GM18951 (cell line): ENCODE data around the gene UBE2M.
"Not testable (repeated sequence)": the region's sequence is repeated elsewhere in the genome, so short reads cannot be mapped to it uniquely, and the experiment has no call there.

ENCODE experiments used
- POLR2A ChIP-seq: IDR thresholded peaks from 4 replicates; pipeline ENCODE4 v1.6.1; 2011; ENCODE audit warnings: mild to moderate bottlenecking; ENCODE audit not compliant: insufficient read length, insufficient read depth; ENCODE audit errors: extremely low read depth
- in situ Hi-C: fragments of 300-500 bp; cut with MboI; formaldehyde crosslinking; loops from one replicate; pipeline ENCODE4 v1.12.0; 2022; ENCODE audit warnings: low sequenced_read_pairs, mixed read lengths, inconsistent platforms; ENCODE audit not compliant: unreplicated experiment

UBE2M gene

GRCh38 chr19:58513213-58513693 lies 45.2 kb downstream of the UBE2M start:
- in situ Hi-C loops, result no loop called here
- peak; percentile 21 for TF ChIP-seq POLR2A

- no peak for TF ChIP-seq POLR2A
- in situ Hi-C loops, result no loop called here
Measured at GRCh38 chr19:58511353-58512208, 46.8 kb downstream of the UBE2M start, which contains the start of gene SLC27A5. Gene SLC27A5 (minus strand): TSS chr19:58511992. CDS start chr19:58511955, 37 bp downstream.

GRCh38 chr19:58510084-58510862 lies 48.1 kb downstream of the UBE2M start:
- TF ChIP-seq POLR2A, result no peak
- in situ Hi-C loops, result no loop called here

- in situ Hi-C loops, result no loop called here
Measured at GRCh38 chr19:58509731-58510083, 48.7 kb downstream of the UBE2M start.

GRCh38 chr19:58507602-58508223 lies 50.7 kb downstream of the UBE2M start:
- in situ Hi-C loops, result not testable (repeated sequence)

More at GRCh38 chr19:58509731-58510083, 48.7 kb downstream of the UBE2M start:
- no peak for TF ChIP-seq POLR2A
